ENCODE results near the gene CBX6. TPM values are rescaled to one million over a fixed set of nuclear protein-coding genes. Genes with fewer than 3 reads are reported as not detected.

Gene CBX6
- total RNA-seq, 2 experiments from 2014 or later, result 45.2 to 67.2 TPM

DNA sequence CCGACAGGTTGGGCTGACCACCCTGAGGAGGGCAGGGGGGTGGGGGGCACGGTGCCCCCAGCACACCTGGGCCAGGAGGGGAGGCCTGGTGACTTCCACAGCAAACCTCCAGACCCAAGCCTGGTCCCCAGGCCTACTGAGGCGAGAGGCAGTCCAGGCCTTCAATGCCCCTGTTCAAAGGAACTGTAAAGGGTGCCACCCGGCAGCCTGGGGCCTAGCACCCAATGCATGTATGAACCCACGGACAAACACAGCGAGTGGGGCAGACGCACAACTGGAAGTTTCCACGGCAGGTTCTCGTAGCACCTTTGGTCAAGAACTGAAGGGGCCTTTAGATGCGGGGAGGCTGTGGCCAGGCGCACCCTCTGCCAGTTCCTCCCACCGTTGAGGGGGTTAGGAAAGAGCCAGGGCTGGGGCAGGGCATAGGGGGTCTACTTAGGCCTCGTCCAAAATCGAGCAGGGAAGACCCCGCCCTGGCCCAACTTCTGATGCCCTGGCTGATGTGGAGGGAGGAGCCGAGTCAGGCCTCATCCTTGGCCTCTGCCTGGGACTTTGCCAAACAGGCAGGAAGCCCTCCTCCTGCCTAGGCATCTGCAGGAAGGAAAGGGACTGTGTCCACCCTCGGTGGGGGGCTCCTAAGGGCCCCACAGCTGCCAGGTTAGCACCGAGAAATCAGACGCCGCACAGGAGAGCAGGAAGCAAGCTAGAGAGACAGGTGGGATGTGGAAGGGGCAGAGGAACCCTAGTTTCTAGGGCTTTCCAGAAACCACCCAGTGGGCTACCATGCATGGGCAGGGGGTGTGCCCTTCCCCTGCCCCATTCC, 6.6 kb downstream of the CBX6 start:
- Histone ChIP-seq H3K9me3 (ENCODE audit: low read length) (no peaks in the 10 kb centered on the region), H3K9me2 (ENCODE audit: insufficient read depth, low read length) (no peaks in the 10 kb centered on the region), H4K20me1 (ENCODE audit: insufficient read depth, low read length) (peaks cover 10% of the 10 kb centered on the region; the same call in 1 of the 2 replicates), H3K4me3 (ENCODE audit: low read depth, low read length, poor library complexity, severe bottlenecking) (no peak overlapping the region), H3K36me3 (ENCODE audit: insufficient read depth, low read length) (peaks cover 67% of the 10 kb centered on the region), H3K4me1 (ENCODE audit: insufficient read depth, low read length, poor library complexity, severe bottlenecking) (peaks cover 19% of the 10 kb centered on the region), H3K4me2 (ENCODE audit: low read length) (no peak overlapping the region), H3K27ac (ENCODE audit: low read depth, low read length, poor library complexity, severe bottlenecking) (no peak overlapping the region), H2AFZ (ENCODE audit: low read length) (no peak overlapping the region), H3K79me2 (ENCODE audit: insufficient read depth, low read depth, low read length) (peaks cover 9% of the 10 kb centered on the region; the same call in 1 of the 2 replicates)
- CTCF ChIA-PET (ENCODE audit: unreplicated experiment), result no interaction called here
- intact Hi-C loops (cut with micrococcal nuclease; ENCODE audit: unreplicated experiment), result no loop called here
- no peak for DNase-seq (ENCODE audit: low spot score)
- no TSS peak for BruUV-seq (replicated peaks)
- POLR2A ChIA-PET, result no interaction called here
- TF ChIP-seq EZH2phosphoT487 (IDR thresholded peaks at IDR 0.05; ENCODE audit: borderline replicate concordance, low read depth, low read length), result no peak
- TF ChIP-seq, protein P1, sequence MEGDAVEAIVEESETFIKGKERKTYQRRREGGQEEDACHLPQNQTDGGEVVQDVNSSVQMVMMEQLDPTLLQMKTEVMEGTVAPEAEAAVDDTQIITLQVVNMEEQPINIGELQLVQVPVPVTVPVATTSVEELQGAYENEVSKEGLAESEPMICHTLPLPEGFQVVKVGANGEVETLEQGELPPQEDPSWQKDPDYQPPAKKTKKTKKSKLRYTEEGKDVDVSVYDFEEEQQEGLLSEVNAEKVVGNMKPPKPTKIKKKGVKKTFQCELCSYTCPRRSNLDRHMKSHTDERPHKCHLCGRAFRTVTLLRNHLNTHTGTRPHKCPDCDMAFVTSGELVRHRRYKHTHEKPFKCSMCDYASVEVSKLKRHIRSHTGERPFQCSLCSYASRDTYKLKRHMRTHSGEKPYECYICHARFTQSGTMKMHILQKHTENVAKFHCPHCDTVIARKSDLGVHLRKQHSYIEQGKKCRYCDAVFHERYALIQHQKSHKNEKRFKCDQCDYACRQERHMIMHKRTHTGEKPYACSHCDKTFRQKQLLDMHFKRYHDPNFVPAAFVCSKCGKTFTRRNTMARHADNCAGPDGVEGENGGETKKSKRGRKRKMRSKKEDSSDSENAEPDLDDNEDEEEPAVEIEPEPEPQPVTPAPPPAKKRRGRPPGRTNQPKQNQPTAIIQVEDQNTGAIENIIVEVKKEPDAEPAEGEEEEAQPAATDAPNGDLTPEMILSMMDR (conservative IDR thresholded peaks at IDR 0.05; ENCODE audit: low read length), result no peak

DNA sequence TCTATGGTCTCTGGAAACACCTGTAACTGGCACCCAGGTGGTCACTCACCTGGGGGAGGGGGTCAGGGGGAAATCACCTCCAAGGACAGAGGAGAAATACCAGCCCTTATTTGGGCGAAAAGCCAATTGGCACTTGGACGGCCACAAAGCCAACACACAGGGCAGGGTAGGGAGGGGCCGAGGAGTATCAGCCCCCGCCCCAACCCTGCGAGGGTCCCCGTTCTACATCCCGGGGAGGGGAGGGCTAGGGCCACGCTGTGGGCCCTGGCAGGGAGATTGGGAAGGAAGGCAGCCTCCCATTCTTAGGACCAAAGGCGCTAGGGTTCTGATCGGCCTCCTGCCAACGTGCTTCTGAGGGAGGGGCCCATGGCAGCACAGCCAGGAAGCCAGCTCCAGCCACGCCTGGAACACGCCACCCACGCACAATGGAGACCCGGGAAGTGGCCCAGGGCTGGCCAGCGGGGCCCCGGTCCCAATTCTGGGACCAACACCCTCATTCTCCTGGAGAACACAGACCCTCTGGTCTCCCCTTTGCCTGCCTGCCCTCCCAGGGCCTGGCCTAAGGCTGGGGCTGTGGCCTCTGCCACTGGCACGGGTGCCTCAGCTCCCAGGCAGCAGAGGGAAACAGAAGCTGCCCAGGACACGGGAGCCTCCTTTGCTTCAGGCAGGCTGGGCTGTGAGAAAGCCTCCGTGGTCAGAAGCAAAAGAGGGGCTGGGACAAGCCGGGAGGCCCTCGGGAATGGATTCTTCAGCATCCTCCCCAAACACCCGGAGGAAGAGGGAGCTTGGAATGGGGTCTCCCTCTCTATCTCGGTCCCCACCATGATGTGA, 7.4 kb downstream of the CBX6 start:
- TF ChIP-seq, protein P1 (conservative IDR thresholded peaks at IDR 0.05; ENCODE audit: low read length), result no peak
- no peak for TF ChIP-seq EZH2phosphoT487 (IDR thresholded peaks at IDR 0.05; ENCODE audit: borderline replicate concordance, low read depth, low read length)
- Histone ChIP-seq H3K4me3 (ENCODE audit: low read depth, low read length, poor library complexity, severe bottlenecking) (no peak overlapping the region), H3K4me1 (ENCODE audit: insufficient read depth, low read length, poor library complexity, severe bottlenecking) (peaks cover 11% of the 10 kb centered on the region), H3K9me2 (ENCODE audit: insufficient read depth, low read length) (no peaks in the 10 kb centered on the region), H3K79me2 (ENCODE audit: insufficient read depth, low read depth, low read length) (peaks cover 4% of the 10 kb centered on the region; the same call in 1 of the 2 replicates), H3K36me3 (ENCODE audit: insufficient read depth, low read length) (peaks cover 59% of the 10 kb centered on the region), H4K20me1 (ENCODE audit: insufficient read depth, low read length) (0 out of 2 replicates have a peak, but pooled peaks cover 5% of the 10 kb centered on the region), H2AFZ (ENCODE audit: low read length) (no peak overlapping the region), H3K27ac (ENCODE audit: low read depth, low read length, poor library complexity, severe bottlenecking) (no peak overlapping the region), H3K4me2 (ENCODE audit: low read length) (no peak overlapping the region), H3K9me3 (ENCODE audit: low read length) (no peaks in the 10 kb centered on the region)
- BruUV-seq (replicated peaks), result no TSS peak
- POLR2A ChIA-PET, result no interaction called here
- CTCF ChIA-PET (ENCODE audit: unreplicated experiment), result no interaction called here
- intact Hi-C loops (cut with micrococcal nuclease; ENCODE audit: unreplicated experiment), result no loop called here
- no peak for DNase-seq (ENCODE audit: low spot score)

Measured in OCI-LY7 (cell line).